GM15510 (cell line): ENCODE results near the gene ETFBKMT.

ENCODE experiments used
- POLR2A ChIP-seq: IDR thresholded peaks from 3 replicates; pipeline ENCODE4 v1.6.1; 2011; ENCODE audit warnings: borderline replicate concordance; ENCODE audit not compliant: insufficient read length; ENCODE audit errors: extremely low read depth

The ETFBKMT gene

GRCh38 chr12:31687101-31687527 lies 27.6 kb downstream of the ETFBKMT start:
- no peak for TF ChIP-seq POLR2A

GRCh38 chr12:31702047-31702446 lies 42.6 kb downstream of the ETFBKMT start:
- TF ChIP-seq POLR2A, result no peak

DNA sequence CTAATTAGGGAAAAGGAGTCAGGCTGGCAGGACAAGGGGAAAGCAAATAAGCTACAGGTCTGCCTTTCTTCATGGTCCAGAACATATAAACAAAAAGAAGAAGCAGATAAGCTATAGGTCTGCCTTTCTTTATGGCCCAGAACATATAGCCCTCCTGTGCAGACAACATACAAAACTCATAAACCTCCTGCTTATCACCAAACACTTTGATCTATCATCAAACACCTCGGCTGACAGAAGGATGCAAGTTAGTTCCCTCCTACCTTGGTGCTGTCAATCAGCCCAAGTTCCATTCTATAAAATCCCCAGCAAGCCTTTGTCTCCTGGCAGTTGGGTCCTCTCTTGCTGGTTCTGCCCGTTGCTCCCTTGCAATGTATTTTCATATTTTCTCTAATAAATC lies 46.1 kb downstream of the ETFBKMT start:
- no peak for TF ChIP-seq POLR2A

GRCh38 chr12:31710021-31710818 lies 50.7 kb downstream of the ETFBKMT start:
- TF ChIP-seq POLR2A, result no peak

GRCh38 chr12:31712877-31713276 lies 53.4 kb downstream of the ETFBKMT start:
- TF ChIP-seq POLR2A, result no peak

DNA sequence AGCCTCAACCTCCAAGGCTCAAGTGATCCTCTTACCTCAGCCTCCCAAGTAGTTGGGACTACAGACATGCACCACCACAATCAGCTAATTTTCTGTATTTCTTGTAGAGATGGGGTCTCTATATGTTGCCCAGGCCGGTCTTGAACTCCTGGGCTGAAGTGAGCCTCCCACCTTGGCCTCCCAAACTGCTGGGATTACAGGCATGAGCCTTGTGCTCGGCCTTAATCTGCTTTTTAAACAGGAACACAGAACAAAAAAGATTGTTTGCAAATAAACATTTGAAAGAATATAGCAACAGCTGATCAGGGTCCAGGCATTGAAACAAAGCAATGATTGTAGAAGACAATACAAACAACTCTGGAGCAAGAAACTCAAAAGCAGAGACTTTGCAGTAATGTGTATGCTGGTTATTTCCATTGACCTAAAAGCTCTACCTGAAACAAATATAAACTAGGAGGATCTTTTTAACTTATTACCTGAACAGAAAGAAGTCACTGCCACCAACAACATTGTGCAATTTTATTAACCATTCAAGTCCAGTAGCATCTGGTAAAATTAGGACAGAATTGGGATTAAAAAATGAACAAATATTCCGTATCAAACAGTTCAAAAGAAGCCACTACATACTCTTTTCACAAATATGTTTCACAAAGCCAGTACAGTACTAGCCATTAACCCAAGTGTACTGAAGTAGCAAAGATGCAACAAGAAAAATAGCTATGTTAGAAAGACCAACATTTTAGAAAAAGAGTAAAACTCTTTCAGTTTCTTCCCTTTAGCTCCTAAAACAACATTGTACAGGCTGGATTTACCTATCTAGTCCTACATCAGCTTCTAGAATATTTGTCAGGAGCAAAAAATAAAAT lies 55.2 kb downstream of the ETFBKMT start:
- TF ChIP-seq POLR2A, result no peak

DNA sequence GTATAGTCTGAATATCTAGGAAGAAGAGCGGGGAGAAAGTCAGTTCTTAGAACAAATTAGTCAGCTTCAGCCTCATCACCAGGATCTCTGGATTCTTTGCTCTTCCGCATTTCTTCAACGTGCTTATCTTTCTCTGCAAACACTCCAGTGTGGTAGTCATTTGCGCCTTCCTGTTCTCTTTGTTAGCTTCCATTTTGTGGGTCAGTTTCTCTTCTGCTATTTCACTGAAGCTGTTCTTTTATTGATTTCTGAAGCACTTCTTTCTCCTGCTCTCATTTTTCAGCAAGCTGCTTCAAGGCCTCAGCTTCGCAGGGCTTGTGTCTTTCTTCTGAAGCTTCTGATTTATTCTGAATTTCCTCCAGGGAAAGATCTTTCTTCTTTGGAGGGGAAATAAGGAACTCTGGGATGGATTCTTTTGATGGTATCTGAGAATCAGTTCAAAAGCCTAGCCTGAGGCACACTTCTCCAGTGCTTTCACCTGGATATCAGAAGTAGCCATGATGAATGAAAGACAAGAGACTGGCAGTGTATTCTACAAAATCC lies 55.9 kb downstream of the ETFBKMT start:
- no peak for TF ChIP-seq POLR2A

DNA sequence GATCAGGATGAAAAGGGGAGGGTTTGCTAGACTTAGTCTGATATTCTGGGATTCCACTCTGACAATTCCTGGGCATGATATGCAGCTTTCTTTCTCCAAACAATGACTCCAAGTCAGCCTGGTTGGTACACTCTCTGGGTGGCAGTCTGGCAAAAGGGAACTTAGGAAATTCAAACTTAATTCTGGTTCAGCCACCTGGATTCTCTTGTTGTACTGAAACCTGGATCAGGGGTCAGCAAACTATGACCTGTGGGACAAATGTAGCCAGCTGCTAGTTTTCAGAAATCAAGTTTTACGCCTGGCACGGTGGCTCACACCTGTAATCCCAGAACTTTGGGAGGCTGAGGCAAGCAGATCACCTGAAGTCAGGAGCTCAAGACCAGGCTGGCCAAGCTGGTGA lies 63.1 kb downstream of the ETFBKMT start:
- no peak for TF ChIP-seq POLR2A
